Neural cell (in vitro differentiated cells): ENCODE measurements around the gene MEIS3. TPM values are rescaled to one million over a fixed set of nuclear protein-coding genes. Genes with fewer than 3 reads are reported as not detected.

ENCODE experiments used
- H2AFZ ChIP-seq: fragments of 200-600, 300-800 bp; sonication (generic), shearing (Covaris generic); 2 replicates; pipeline ENCODE4 v1.6.0; 2014; ENCODE audit warnings: low read depth, mild to moderate bottlenecking, antibody characterized with exemption, low read length, moderate library complexity
- H3F3A ChIP-seq: fragments of 200-600 bp; shearing (Covaris generic); 2 replicates; pipeline ENCODE4 v1.6.1; 2016; ENCODE audit warnings: mild to moderate bottlenecking, moderate library complexity, mixed read lengths, antibody characterized with exemption, low read length; ENCODE audit not compliant: insufficient read depth, poor library complexity, severe bottlenecking
- H3K27ac ChIP-seq: fragments of 200-600, 300-800 bp; sonication (generic), shearing (Covaris generic); 2 replicates; pipeline ENCODE4 v1.5.1; 2014; ENCODE audit warnings: mild to moderate bottlenecking, low read length, moderate library complexity
- H3K27me3 ChIP-seq: fragments of 300-800, 200-600 bp; sonication (generic), shearing (Covaris generic); 2 replicates; pipeline ENCODE4 v1.6.0; 2014; ENCODE audit warnings: mild to moderate bottlenecking, low read depth, low read length, moderate library complexity; ENCODE audit not compliant: insufficient read depth
- H3K36me3 ChIP-seq: fragments of 300-800, 200-600 bp; sonication (generic), shearing (Covaris generic); 2 replicates; pipeline ENCODE4 v1.5.1; 2014; ENCODE audit warnings: mild to moderate bottlenecking, antibody characterized with exemption, low read length, moderate library complexity; ENCODE audit not compliant: insufficient read depth
- H3K4me2 ChIP-seq: fragments of 300-800, 200-600 bp; sonication (generic), shearing (Covaris generic); 2 replicates; pipeline ENCODE4 v1.6.0; 2014; ENCODE audit warnings: mild to moderate bottlenecking, low read length
- H3K4me3 ChIP-seq: fragments of 300-800, 200-600 bp; sonication (generic), shearing (Covaris generic); 2 replicates; pipeline ENCODE4 v1.5.1; 2014; ENCODE audit warnings: mild to moderate bottlenecking, low read length, moderate library complexity
- H3K79me2 ChIP-seq: fragments of 200-600 bp; shearing (Covaris generic); replicated peaks from 2 replicates; pipeline ENCODE4 v1.6.0; 2014; ENCODE audit warnings: mild to moderate bottlenecking, low read length, moderate library complexity; ENCODE audit not compliant: insufficient read depth
- H3K9ac ChIP-seq: fragments of 300-800, 200-600 bp; sonication (generic), shearing (Covaris generic); 2 replicates; pipeline ENCODE4 v1.6.1; 2016; ENCODE audit warnings: mild to moderate bottlenecking, low read length, mixed read lengths
- H3K9me2 ChIP-seq: fragments of 200-600 bp; shearing (Covaris generic); 2 replicates; pipeline ENCODE4 v1.6.1; 2016; ENCODE audit warnings: mild to moderate bottlenecking, low read length, mixed read lengths; ENCODE audit not compliant: insufficient read depth
- H3K9me3 ChIP-seq: fragments of 200-600, 300-800 bp; sonication (generic), shearing (Covaris generic); 2 replicates; pipeline ENCODE4 v1.6.1; 2016; ENCODE audit warnings: mild to moderate bottlenecking, mixed run types, low read length, moderate library complexity, mixed read lengths
- H4K20me1 ChIP-seq: fragments of 200-600 bp; shearing (Covaris generic); 2 replicates; pipeline ENCODE4 v1.6.1; 2016; ENCODE audit warnings: mild to moderate bottlenecking, mixed run types; ENCODE audit not compliant: insufficient read depth
- CTCF ChIP-seq: fragments of 450-650 bp; IDR thresholded peaks from 2 replicates; pipeline ENCODE4 v1.5.1; 2014; ENCODE audit warnings: antibody characterized with exemption, mild to moderate bottlenecking, moderate library complexity; ENCODE audit not compliant: poor library complexity, severe bottlenecking
- EP300 ChIP-seq: fragments of 450-650 bp; conservative IDR thresholded peaks from 2 replicates; pipeline ENCODE4 v1.6.1; 2014; ENCODE audit warnings: antibody characterized with exemption, mild to moderate bottlenecking, moderate library complexity; ENCODE audit not compliant: poor library complexity, severe bottlenecking
- EZH2 ChIP-seq: fragments of 200-600, 300-800 bp; shearing (Covaris generic), sonication (generic); IDR thresholded peaks from 2 replicates; pipeline ENCODE4 v1.6.1; 2014; ENCODE audit warnings: antibody characterized with exemption, low read length, borderline replicate concordance, mild to moderate bottlenecking; ENCODE audit not compliant: insufficient read depth, poor library complexity, severe bottlenecking
- MXI1 ChIP-seq: fragments of 450-650 bp; conservative IDR thresholded peaks from 2 replicates; pipeline ENCODE4 v1.6.1; 2014; ENCODE audit warnings: antibody characterized with exemption, mild to moderate bottlenecking; ENCODE audit not compliant: poor library complexity, severe bottlenecking
- POLR2AphosphoS5 ChIP-seq: IDR thresholded peaks from 2 replicates; pipeline ENCODE4 v1.6.1; 2012
- RAD21 ChIP-seq: fragments of 450-650 bp; conservative IDR thresholded peaks from 2 replicates; pipeline ENCODE4 v1.6.1; 2014; ENCODE audit warnings: antibody characterized with exemption, mild to moderate bottlenecking, moderate library complexity
- REST ChIP-seq: IDR thresholded peaks from 2 replicates; pipeline ENCODE4 v1.6.1; 2012; ENCODE audit warnings: borderline replicate concordance
- SMC3 ChIP-seq: fragments of 450-650 bp; conservative IDR thresholded peaks from 2 replicates; pipeline ENCODE4 v1.6.1; 2014; ENCODE audit warnings: antibody characterized with exemption, mild to moderate bottlenecking, moderate library complexity; ENCODE audit not compliant: poor library complexity
- TAF1 ChIP-seq: IDR thresholded peaks from 2 replicates; pipeline ENCODE4 v1.6.1; 2012; ENCODE audit warnings: low read depth
- polyA plus RNA-seq: library from polyadenylated mRNA; depleted of rRNA; stranded (reverse); fragments of >200 nt; gene quantifications from 2 replicates; pipeline ENCODE4 v1.2.3, GENCODE V29; 2014

Gene MEIS3
- polyA plus RNA-seq, 1 donor from 2014 or later: 379 TPM

- Histone ChIP-seq H3K79me2 (no peaks in the 10 kb centered on the region), H2AFZ (no peak overlapping the region), H3K36me3 (peaks cover 6% of the 10 kb centered on the region), H3K27me3 (no peaks in the 10 kb centered on the region), H4K20me1 (no peaks in the 10 kb centered on the region), H3K9me2 (no peaks in the 10 kb centered on the region), H3K4me3 (no peak overlapping the region), H3K9ac (no peak overlapping the region), H3K27ac (no peak overlapping the region), H3K9me3 (no peaks in the 10 kb centered on the region), H3F3A (no peaks in the 10 kb centered on the region), H3K4me2 (no peak overlapping the region)
- TF ChIP-seq EP300 (no peak), RAD21 (no peak), POLR2AphosphoS5 (no peak), SMC3 (no peak), EZH2 (no peak), REST (no peak), MXI1 (no peak), TAF1 (no peak), CTCF (no peak)
These were observed 62.4 kb downstream of the MEIS3 start for GRCh38 chr19:47356900-47357299.

GRCh38 chr19:47353307-47353712, 66.0 kb downstream of the MEIS3 start:
- Histone ChIP-seq H3K9me2 (no peaks in the 10 kb centered on the region), H3K36me3 (peaks cover 6% of the 10 kb centered on the region), H3K9me3 (no peaks in the 10 kb centered on the region), H4K20me1 (no peaks in the 10 kb centered on the region), H3K27me3 (no peaks in the 10 kb centered on the region), H3K79me2 (peaks cover 12% of the 10 kb centered on the region), H3K27ac (no peak overlapping the region), H3K9ac (no peak overlapping the region), H3K4me3 (no peak overlapping the region), H3K4me2 (no peak overlapping the region), H3F3A (no peaks in the 10 kb centered on the region), H2AFZ (no peak overlapping the region)
- TF ChIP-seq CTCF (no peak), REST (no peak), POLR2AphosphoS5 (no peak), RAD21 (no peak), TAF1 (no peak), MXI1 (no peak), EZH2 (no peak), EP300 (no peak), SMC3 (no peak)
